ENCODE data around the gene GPC5. TPM values are rescaled to one million over a fixed set of nuclear protein-coding genes. Genes with fewer than 3 reads are reported as not detected.
"Not testable (repeated sequence)": the region's sequence is repeated elsewhere in the genome, so short reads cannot be mapped to it uniquely, and the experiment has no call there.

The GPC5 gene
- total RNA-seq, 2 experiments from 2014 or later: not detected

DNA sequence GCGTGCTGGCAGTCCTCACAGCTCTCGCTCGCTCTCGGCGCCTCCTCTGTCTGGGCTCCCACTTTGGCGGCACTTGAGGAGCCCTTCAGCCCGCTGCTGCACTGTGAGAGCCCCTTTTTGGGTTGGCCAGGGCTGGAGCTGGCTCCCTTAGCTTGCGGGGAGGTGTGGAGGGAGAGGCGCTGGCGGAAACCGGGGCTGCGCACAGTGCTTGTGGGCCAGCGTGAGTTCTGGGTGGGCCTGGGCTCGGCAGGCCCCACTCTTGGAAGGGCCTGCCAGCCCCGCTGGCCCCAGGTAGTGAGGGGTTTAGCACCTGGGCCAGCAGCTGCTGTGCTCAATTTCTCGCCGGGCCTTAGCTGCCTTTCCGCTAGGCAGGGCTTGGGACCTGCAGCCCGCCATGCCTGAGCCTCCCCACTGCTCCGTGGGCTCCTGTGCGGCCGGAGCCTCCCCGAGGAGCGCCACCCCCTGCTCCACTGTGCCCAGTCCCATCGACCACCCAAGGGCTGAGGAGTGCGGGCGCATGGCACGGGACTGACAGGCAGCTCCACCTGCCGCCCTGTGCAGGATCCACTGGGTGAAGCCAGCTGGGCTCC is 892.4 kb downstream of the GPC5 start:
- H3K27me3 Mint-ChIP-seq, DNase-seq, H3K36me3 Mint-ChIP-seq, H3K27ac Mint-ChIP-seq, H3K4me1 Mint-ChIP-seq, H3K4me3 Mint-ChIP-seq, CTCF ChIA-PET, ATAC-seq: not testable (repeated sequence)
- peaks cover 10% of the 10 kb centered on the region for H3K9me3 Mint-ChIP-seq (ENCODE audit: low read depth)

- CTCF ChIA-PET: not testable (repeated sequence)
Observed at GRCh38 chr13:92294533-92294932, 896.1 kb downstream of the GPC5 start.

GRCh38 chr13:92296154-92296671 is 897.8 kb downstream of the GPC5 start:
- H3K4me1 Mint-ChIP-seq, ATAC-seq, H3K4me3 Mint-ChIP-seq, CTCF ChIA-PET, H3K27me3 Mint-ChIP-seq, H3K27ac Mint-ChIP-seq, H3K36me3 Mint-ChIP-seq, DNase-seq: not testable (repeated sequence)
- H3K9me3 Mint-ChIP-seq (ENCODE audit: low read depth): peaks cover 12% of the 10 kb centered on the region

More at GRCh38 chr13:92294533-92294932, 896.1 kb downstream of the GPC5 start:
- ATAC-seq, H3K27ac Mint-ChIP-seq, H3K27me3 Mint-ChIP-seq, H3K4me3 Mint-ChIP-seq, DNase-seq, H3K36me3 Mint-ChIP-seq, H3K4me1 Mint-ChIP-seq: not testable (repeated sequence)
- peaks cover 14% of the 10 kb centered on the region for H3K9me3 Mint-ChIP-seq (ENCODE audit: low read depth)

DNA sequence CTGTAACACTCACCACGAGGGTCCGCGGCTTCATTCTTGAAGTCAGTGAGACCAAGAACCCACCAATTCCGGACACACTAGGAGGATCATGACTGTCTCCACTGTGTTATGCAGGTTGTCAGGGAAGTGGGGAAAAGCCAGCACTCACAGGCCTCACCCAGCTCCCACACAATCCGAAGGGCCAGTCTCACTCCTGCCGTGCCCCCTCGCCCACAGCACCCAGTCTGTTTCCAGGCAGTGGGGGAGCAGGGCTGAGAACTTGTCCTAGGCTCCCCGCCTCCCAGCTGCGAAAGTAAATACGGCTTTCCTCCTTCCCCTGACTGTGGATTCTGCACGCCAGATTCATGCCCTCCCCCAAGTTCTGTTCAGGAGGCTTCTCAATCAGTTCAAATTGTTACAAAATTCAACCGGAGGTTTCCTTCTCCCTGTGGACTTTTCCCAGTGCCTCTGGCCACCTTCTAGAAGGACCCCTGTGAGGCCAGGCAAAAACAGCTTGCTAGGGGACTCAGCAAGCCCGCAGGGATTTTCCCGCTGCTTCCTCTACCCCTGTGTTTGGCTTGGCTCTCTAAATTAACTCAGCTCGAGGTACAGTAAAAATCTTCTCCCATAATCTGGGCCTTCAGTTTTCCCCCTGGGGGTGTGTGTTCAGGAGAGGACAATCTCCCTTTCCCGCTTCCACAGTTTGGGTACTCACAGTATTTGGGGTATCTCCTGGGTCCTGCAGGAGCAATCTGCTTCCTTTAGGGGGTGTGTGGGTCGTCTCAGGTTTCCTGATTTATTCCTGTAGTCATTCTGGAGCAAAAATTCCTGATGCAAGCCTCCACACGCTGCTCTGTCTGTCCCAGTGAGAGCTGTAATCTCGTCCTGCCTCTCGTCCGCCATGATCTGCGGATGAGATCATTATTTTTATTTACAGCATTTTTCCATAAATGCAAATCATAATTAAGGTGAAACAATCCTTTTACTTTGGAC is 899.8 kb downstream of the GPC5 start:
- H3K9me3 Mint-ChIP-seq (ENCODE audit: low read depth): peaks cover 12% of the 10 kb centered on the region
- ATAC-seq: no peak
- no peak overlapping the region for H3K27ac Mint-ChIP-seq
- H3K27me3 Mint-ChIP-seq: no peaks in the 10 kb centered on the region
- no peaks in the 10 kb centered on the region for H3K4me1 Mint-ChIP-seq
- CTCF ChIA-PET: no interaction called here
- no peak for DNase-seq
- no peaks in the 10 kb centered on the region for H3K36me3 Mint-ChIP-seq
- H3K4me3 Mint-ChIP-seq: no peak overlapping the region

DNA sequence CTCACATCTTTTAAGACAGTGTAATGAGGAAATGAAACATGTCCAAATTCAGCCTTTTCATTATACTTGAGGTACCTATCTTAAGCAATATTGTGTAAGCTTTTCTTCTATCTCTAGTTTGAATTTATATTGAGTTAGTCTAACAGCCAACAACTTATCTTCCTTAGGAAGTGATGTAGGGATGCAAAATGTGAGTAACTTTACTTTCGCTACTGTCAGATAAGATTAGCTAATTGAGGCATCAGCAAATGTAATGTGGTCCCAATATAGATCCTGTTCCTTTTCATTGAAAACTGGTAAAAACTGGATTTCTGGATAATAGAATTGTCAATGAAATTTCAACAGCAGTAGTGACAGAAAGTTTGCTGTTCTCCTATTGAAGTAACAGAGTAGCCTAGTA is 902.2 kb downstream of the GPC5 start:
- DNase-seq (no peak), ATAC-seq (no peak)
- CTCF ChIA-PET: no interaction called here
- H3K9me3 Mint-ChIP-seq (ENCODE audit: low read depth): peaks cover 8% of the 10 kb centered on the region
- H3K4me1 Mint-ChIP-seq: no peaks in the 10 kb centered on the region
- no peaks in the 10 kb centered on the region for H3K36me3 Mint-ChIP-seq
- no peak overlapping the region for H3K27ac Mint-ChIP-seq
- H3K4me3 Mint-ChIP-seq: no peak overlapping the region
- H3K27me3 Mint-ChIP-seq: no peaks in the 10 kb centered on the region

- Mint-ChIP-seq H3K27me3 (no peaks in the 10 kb centered on the region), H3K36me3 (no peaks in the 10 kb centered on the region), H3K9me3 (ENCODE audit: low read depth) (peaks cover 2% of the 10 kb centered on the region), H3K4me1 (no peaks in the 10 kb centered on the region), H3K27ac (no peak overlapping the region), H3K4me3 (no peak overlapping the region)
- CTCF ChIA-PET: no interaction called here
- no peak for DNase-seq
- no peak for ATAC-seq
Observed at GRCh38 chr13:92303428-92303827, 905.0 kb downstream of the GPC5 start.

DNA sequence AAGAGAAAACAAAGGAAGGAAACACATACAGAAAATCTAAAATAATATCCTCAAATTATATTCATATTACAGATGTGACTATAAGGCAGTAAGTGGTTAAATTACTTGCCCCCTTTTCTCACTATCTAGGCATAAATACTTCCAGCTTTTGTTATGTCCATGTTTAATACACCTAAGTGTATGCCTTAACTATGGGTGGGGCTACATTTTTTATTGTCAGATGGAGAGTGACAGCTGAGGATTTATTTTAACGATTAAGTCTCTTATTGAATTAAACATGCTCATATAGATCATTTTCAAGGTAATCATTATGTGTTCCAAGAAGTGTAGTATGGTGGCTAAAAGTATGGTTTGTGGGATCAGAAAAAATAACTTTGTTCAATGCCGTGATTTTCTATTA is 909.3 kb downstream of the GPC5 start:
- CTCF ChIA-PET: no interaction called here
- H3K9me3 Mint-ChIP-seq (ENCODE audit: low read depth): peaks cover 2% of the 10 kb centered on the region
- H3K27ac Mint-ChIP-seq: no peak overlapping the region
- no peak overlapping the region for H3K4me3 Mint-ChIP-seq
- H3K27me3 Mint-ChIP-seq: no peaks in the 10 kb centered on the region
- DNase-seq: no peak
- no peaks in the 10 kb centered on the region for H3K4me1 Mint-ChIP-seq
- no peaks in the 10 kb centered on the region for H3K36me3 Mint-ChIP-seq
- no peak for ATAC-seq

- no peak overlapping the region for H3K27ac Mint-ChIP-seq
- CTCF ChIA-PET: no interaction called here
- DNase-seq: no peak
Observed at GRCh38 chr13:92312823-92313222, 914.4 kb downstream of the GPC5 start.

DNA sequence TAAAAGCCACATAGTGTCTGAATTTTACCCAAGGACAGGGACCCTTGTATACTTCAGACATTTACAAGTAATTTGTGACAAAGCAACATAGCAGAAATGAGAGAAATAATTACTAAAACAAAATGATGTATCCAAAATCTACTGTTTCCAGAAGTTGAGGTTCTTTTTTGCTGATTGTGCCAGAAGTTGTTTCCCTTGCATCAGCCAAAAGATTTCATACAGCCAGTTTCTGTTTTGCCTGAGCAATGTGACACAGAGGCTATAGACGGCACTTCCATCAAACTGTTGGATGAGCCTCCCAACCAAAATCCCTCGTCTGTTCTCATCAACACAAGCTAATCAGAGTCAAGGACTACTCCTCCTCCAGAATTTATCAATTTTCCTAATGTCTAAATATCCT is 915.0 kb downstream of the GPC5 start:
- no peak for ATAC-seq
- Mint-ChIP-seq H3K9me3 (ENCODE audit: low read depth) (peaks cover 2% of the 10 kb centered on the region), H3K36me3 (no peaks in the 10 kb centered on the region), H3K4me1 (no peaks in the 10 kb centered on the region), H3K4me3 (no peak overlapping the region), H3K27ac (no peak overlapping the region), H3K27me3 (no peaks in the 10 kb centered on the region)
- CTCF ChIA-PET: no interaction called here
- no peak for DNase-seq

More at GRCh38 chr13:92312823-92313222, 914.4 kb downstream of the GPC5 start:
- Mint-ChIP-seq H3K27me3 (no peaks in the 10 kb centered on the region), H3K9me3 (ENCODE audit: low read depth) (peaks cover 2% of the 10 kb centered on the region), H3K4me3 (no peak overlapping the region), H3K36me3 (no peaks in the 10 kb centered on the region), H3K4me1 (no peaks in the 10 kb centered on the region)
- no peak for ATAC-seq

GRCh38 chr13:92315265-92315664 is 916.8 kb downstream of the GPC5 start:
- Mint-ChIP-seq H3K27ac (no peak overlapping the region), H3K4me1 (no peaks in the 10 kb centered on the region), H3K4me3 (no peak overlapping the region), H3K36me3 (no peaks in the 10 kb centered on the region), H3K9me3 (ENCODE audit: low read depth) (peaks cover 2% of the 10 kb centered on the region), H3K27me3 (no peaks in the 10 kb centered on the region)
- DNase-seq: no peak
- CTCF ChIA-PET: no interaction called here
- ATAC-seq: no peak

DNA sequence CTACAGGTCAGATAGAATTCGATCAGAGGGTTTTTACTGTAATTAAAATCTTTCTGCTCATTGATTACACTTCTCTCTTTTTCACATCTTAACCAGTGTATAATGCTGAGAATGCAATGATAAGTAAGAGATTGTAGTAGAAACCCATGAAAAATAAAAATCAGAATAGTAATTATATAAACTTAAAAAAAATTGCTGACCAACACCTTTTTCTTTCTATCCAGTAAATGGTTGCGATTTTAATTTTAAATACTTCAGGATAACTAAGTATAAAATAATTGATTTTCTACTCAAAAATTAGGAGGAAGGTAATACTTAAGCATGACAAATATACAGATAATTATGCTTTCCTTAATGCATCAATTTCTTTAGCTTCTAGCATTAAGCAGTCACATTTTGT is 917.6 kb downstream of the GPC5 start:
- CTCF ChIA-PET: no interaction called here
- ATAC-seq (no peak), DNase-seq (no peak)

DNA sequence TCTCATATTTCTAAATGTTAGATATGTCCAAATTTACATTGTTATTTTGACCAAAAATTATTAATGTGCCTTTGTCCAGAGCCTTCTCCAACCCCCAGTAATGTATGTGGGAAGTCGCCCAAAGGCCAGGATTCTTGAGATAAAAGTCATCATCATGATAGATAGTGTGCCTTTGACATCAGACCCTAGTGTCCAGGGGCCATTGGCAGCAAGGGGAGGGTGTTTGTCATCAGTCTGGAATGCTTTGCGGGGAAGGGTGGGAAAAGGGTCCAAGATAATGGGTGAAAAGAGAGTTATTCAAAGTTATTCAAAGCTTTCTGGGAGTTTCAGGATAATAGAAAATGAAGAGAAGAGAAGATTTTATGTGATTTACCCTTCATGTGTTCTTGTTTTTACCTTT is 918.6 kb downstream of the GPC5 start:
- ATAC-seq (no peak), DNase-seq (no peak)
- CTCF ChIA-PET: no interaction called here
- Mint-ChIP-seq H3K4me1 (no peaks in the 10 kb centered on the region), H3K27ac (no peak overlapping the region), H3K9me3 (ENCODE audit: low read depth) (peaks cover 2% of the 10 kb centered on the region), H3K27me3 (no peaks in the 10 kb centered on the region), H3K4me3 (no peak overlapping the region), H3K36me3 (no peaks in the 10 kb centered on the region)

More for the DNA sequence above, 917.6 kb downstream of the GPC5 start:
- peaks cover 2% of the 10 kb centered on the region for H3K9me3 Mint-ChIP-seq (ENCODE audit: low read depth)
- H3K4me1 Mint-ChIP-seq: no peaks in the 10 kb centered on the region
- H3K4me3 Mint-ChIP-seq: no peak overlapping the region
- no peak overlapping the region for H3K27ac Mint-ChIP-seq
- H3K36me3 Mint-ChIP-seq: no peaks in the 10 kb centered on the region
- H3K27me3 Mint-ChIP-seq: no peaks in the 10 kb centered on the region

DNA sequence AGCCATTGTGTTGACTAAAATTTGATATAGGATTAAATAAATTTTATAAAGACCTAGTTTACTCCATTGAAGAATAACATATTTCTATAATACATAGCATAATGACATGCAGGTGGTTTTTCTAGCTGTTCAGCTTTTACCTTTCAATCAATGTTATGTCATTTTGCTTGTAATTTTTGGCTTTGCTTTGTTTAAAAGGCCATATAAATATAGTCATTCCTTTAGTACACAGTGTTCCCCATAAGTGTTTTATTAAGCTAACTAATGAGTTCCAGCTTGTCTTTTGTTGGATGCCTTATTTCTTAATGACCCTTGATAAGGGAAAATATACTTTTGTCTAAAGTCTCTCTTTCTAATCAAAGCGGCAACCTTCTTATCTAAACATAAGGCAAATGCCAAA is 921.9 kb downstream of the GPC5 start:
- Mint-ChIP-seq H3K9me3 (ENCODE audit: low read depth) (no peaks in the 10 kb centered on the region), H3K27me3 (no peaks in the 10 kb centered on the region), H3K4me3 (no peak overlapping the region), H3K27ac (no peak overlapping the region), H3K4me1 (no peaks in the 10 kb centered on the region), H3K36me3 (no peaks in the 10 kb centered on the region)
- CTCF ChIA-PET: no interaction called here
- DNase-seq (no peak), ATAC-seq (no peak)

GRCh38 chr13:92321174-92321573 is 922.8 kb downstream of the GPC5 start:
- Mint-ChIP-seq H3K27ac (no peak overlapping the region), H3K4me3 (no peak overlapping the region), H3K4me1 (no peaks in the 10 kb centered on the region), H3K27me3 (no peaks in the 10 kb centered on the region), H3K9me3 (ENCODE audit: low read depth) (no peaks in the 10 kb centered on the region), H3K36me3 (no peaks in the 10 kb centered on the region)
- DNase-seq (no peak), ATAC-seq (no peak)
- CTCF ChIA-PET: no interaction called here
